ENCODE results near the gene DNAJC8.

The DNAJC8 gene

GRCh38 chr1:28160782-28161266 is 72.0 kb downstream of the DNAJC8 start:
- ChIA-PET CTCF (interaction anchor here (0.6 to 1.0 kb wide), 2 partner anchors 9 to 161 kb away, joined by 5 read pairs; no protein-coding TSS in a partner anchor), POLR2A (ENCODE audit: low non-redundant PET) (no interaction called here)
- peak overlapping the region; percentile 34; the same call in 1 of the 2 replicates for H3K27ac ChIP-seq
- no peak for TF ChIP-seq CTCF (conservative IDR thresholded peaks at IDR 0.05; ENCODE audit: low read depth)
- DNase-seq (ENCODE audit: low spot score), result peak; percentile 22

- H3K27ac ChIP-seq, result no peak overlapping the region
- ChIA-PET CTCF (interaction anchor here (1.0 kb wide), 1 partner anchor 10 kb away, joined by 5 read pairs; no protein-coding TSS in a partner anchor), POLR2A (ENCODE audit: low non-redundant PET) (no interaction called here)
- no peak for DNase-seq (ENCODE audit: low spot score)
- TF ChIP-seq CTCF (conservative IDR thresholded peaks at IDR 0.05; ENCODE audit: low read depth), result no peak
Observed at GRCh38 chr1:28159680-28160079, 73.1 kb downstream of the DNAJC8 start.

GRCh38 chr1:28159243-28159642 is 73.6 kb downstream of the DNAJC8 start:
- POLR2A ChIA-PET (ENCODE audit: low non-redundant PET), result no interaction called here
- H3K27ac ChIP-seq, result no peak overlapping the region
- CTCF ChIA-PET, result no interaction called here
- TF ChIP-seq CTCF (conservative IDR thresholded peaks at IDR 0.05; ENCODE audit: low read depth), result no peak
- no peak for DNase-seq (ENCODE audit: low spot score)

- POLR2A ChIA-PET (ENCODE audit: low non-redundant PET), result no interaction called here
- no peak overlapping the region for H3K27ac ChIP-seq
- TF ChIP-seq CTCF (conservative IDR thresholded peaks at IDR 0.05; ENCODE audit: low read depth), result no peak
- CTCF ChIA-PET, result interaction anchor here (0.6 kb wide), 1 partner anchor 1112 kb away, joined by 4 read pairs; no protein-coding TSS in a partner anchor
- DNase-seq (ENCODE audit: low spot score), result no peak
Observed at GRCh38 chr1:28157894-28158293, 74.9 kb downstream of the DNAJC8 start.

GRCh38 chr1:28156821-28157220 is 76.0 kb downstream of the DNAJC8 start:
- no peak overlapping the region for H3K27ac ChIP-seq
- DNase-seq (ENCODE audit: low spot score), result no peak
- ChIA-PET CTCF (no interaction called here), POLR2A (ENCODE audit: low non-redundant PET) (no interaction called here)
- no peak for TF ChIP-seq CTCF (conservative IDR thresholded peaks at IDR 0.05; ENCODE audit: low read depth)

- TF ChIP-seq CTCF (conservative IDR thresholded peaks at IDR 0.05; ENCODE audit: low read depth), result no peak
- DNase-seq (ENCODE audit: low spot score), result no peak
- CTCF ChIA-PET, result no interaction called here
- no peak overlapping the region for H3K27ac ChIP-seq
- POLR2A ChIA-PET (ENCODE audit: low non-redundant PET), result no interaction called here
Observed at GRCh38 chr1:28155628-28156027, 77.2 kb downstream of the DNAJC8 start.
